ENCODE data around the gene ZC3HAV1. TPM values are rescaled to one million over a fixed set of nuclear protein-coding genes. Genes with fewer than 3 reads are reported as not detected.

ZC3HAV1 gene
- polyA plus RNA-seq, 1 of the 3 experiments (the other 2 are of a cell fraction): 11.2 TPM

DNA sequence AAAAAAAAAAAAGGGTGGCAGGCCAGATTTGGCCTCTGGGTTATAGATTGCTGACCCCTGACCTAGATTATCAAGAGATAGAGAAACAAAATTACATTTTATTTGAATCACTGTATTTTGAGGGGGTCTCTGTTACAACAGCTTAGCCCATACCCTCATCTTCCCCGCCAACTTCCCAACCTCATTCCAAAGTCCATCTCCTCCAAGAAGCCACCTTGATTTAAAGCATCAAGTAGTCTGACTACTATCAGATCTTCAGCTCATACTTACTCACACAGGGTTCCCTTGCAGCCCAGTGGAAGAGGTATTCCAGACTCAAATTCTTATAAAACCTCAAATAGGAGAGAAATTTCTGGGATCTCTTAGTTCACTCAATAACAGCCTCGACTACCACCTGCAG is 20.4 kb downstream of the ZC3HAV1 start:
- ChIA-PET POLR2A (no interaction called here), CTCF (interaction anchor here (1.1 to 1.5 kb wide), 2 partner anchors 14 to 20 kb away, joined by 3 to 6 read pairs; no protein-coding TSS in a partner anchor)
- H3K79me2 ChIP-seq (ENCODE audit: insufficient read depth): peaks cover 18% of the 10 kb centered on the region; the same call in 1 of the 2 replicates
- no peak overlapping the region for H2AFZ ChIP-seq (ENCODE audit: low read depth)
- no peak overlapping the region for H3K27ac ChIP-seq (ENCODE audit: low read depth in 2 of 2, low read length in 1 of 2)
- no peaks in the 10 kb centered on the region for H3F3A ChIP-seq (replicated peaks; ENCODE audit: insufficient read depth)
- no peak for DNase-seq
- no peaks in the 10 kb centered on the region for H4K20me1 ChIP-seq (ENCODE audit: insufficient read depth)
- H3K4me3 ChIP-seq (ENCODE audit: low read depth in 2 of 2, low read length in 1 of 2): no peak overlapping the region
- H3K27me3 ChIP-seq (ENCODE audit: insufficient read depth): no peaks in the 10 kb centered on the region
- TF ChIP-seq, protein P1, sequence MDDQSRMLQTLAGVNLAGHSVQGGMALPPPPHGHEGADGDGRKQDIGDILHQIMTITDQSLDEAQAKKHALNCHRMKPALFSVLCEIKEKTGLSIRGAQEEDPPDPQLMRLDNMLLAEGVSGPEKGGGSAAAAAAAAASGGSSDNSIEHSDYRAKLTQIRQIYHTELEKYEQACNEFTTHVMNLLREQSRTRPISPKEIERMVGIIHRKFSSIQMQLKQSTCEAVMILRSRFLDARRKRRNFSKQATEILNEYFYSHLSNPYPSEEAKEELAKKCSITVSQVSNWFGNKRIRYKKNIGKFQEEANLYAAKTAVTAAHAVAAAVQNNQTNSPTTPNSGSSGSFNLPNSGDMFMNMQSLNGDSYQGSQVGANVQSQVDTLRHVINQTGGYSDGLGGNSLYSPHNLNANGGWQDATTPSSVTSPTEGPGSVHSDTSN (IDR thresholded peaks at IDR 0.05): no peak
- TF ChIP-seq YY1 (IDR thresholded peaks at IDR 0.05; ENCODE audit: low read depth): no peak
- no peak for TF ChIP-seq MEF2A (IDR thresholded peaks at IDR 0.05; ENCODE audit: borderline replicate concordance, low read depth)
- no peak for TF ChIP-seq SIN3A (IDR thresholded peaks at IDR 0.05; ENCODE audit: borderline replicate concordance, low read depth, low read length)
- TF ChIP-seq, protein P2, sequence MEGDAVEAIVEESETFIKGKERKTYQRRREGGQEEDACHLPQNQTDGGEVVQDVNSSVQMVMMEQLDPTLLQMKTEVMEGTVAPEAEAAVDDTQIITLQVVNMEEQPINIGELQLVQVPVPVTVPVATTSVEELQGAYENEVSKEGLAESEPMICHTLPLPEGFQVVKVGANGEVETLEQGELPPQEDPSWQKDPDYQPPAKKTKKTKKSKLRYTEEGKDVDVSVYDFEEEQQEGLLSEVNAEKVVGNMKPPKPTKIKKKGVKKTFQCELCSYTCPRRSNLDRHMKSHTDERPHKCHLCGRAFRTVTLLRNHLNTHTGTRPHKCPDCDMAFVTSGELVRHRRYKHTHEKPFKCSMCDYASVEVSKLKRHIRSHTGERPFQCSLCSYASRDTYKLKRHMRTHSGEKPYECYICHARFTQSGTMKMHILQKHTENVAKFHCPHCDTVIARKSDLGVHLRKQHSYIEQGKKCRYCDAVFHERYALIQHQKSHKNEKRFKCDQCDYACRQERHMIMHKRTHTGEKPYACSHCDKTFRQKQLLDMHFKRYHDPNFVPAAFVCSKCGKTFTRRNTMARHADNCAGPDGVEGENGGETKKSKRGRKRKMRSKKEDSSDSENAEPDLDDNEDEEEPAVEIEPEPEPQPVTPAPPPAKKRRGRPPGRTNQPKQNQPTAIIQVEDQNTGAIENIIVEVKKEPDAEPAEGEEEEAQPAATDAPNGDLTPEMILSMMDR (IDR thresholded peaks at IDR 0.05): no peak
- no peak for TF ChIP-seq FOXM1 (IDR thresholded peaks at IDR 0.05; ENCODE audit: low read depth)
- no peak for TF ChIP-seq TEAD4 (IDR thresholded peaks at IDR 0.05; ENCODE audit: borderline replicate concordance, insufficient read depth)
- no peak for TF ChIP-seq RXRA (IDR thresholded peaks at IDR 0.05; ENCODE audit: borderline replicate concordance, low read depth)
- TF ChIP-seq, protein P3, sequence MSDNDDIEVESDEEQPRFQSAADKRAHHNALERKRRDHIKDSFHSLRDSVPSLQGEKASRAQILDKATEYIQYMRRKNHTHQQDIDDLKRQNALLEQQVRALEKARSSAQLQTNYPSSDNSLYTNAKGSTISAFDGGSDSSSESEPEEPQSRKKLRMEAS (IDR thresholded peaks at IDR 0.05; ENCODE audit: low read depth): no peak
- no peak for TF ChIP-seq FOSL2 (IDR thresholded peaks at IDR 0.05; ENCODE audit: borderline replicate concordance, low read depth)
- no peak for TF ChIP-seq MXI1 (IDR thresholded peaks at IDR 0.05; ENCODE audit: low read depth, low read length)
- TF ChIP-seq EZH2phosphoT487 (IDR thresholded peaks at IDR 0.05; ENCODE audit: borderline replicate concordance, low read depth): no peak
- no peak for TF ChIP-seq ELF1 (IDR thresholded peaks at IDR 0.05)
- H3K4me1 ChIP-seq (ENCODE audit: control insufficient read depth in 1 of 2, insufficient read depth in 2 of 2, low read depth in 1 of 2, low read length in 1 of 2): no peaks in the 10 kb centered on the region
- H3K9me3 ChIP-seq: no peaks in the 10 kb centered on the region
- H3K9me2 ChIP-seq: no peaks in the 10 kb centered on the region
- no peak overlapping the region for H3K9ac ChIP-seq
- no peak overlapping the region for H3K4me2 ChIP-seq
- 97% methylated on average over 2 of the region's 2 CpGs for WGBS (ENCODE audit: low lambda C conversion rate)
- peaks cover 35 to 36% of the 10 kb centered on the region in 2 experiments for H3K36me3 ChIP-seq (replicated peaks in 1 of 2; ENCODE audit: control insufficient read depth in 1 of 2, insufficient read depth in 2 of 2, low read length in 1 of 2)

DNA sequence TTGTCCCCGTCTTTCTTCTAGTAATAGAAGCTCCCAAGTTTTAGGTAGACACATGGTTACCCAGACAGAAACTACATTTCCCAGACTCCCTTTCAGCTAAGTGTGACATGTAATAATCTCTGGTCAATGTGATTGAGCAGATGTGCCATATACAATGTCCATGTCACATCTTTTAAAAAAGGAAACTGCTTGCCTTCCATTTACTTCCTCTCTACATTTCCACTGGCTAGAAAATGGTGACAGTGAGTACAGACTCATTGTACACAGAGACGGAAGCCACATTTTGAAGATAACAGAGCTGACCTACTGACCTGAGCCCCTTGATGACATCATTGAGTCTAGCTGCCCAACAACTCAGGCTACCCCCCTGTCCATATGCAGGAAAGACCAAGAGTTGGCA is 21.3 kb downstream of the ZC3HAV1 start:
- Histone ChIP-seq H3K4me1 (ENCODE audit: control insufficient read depth in 1 of 2, insufficient read depth in 2 of 2, low read depth in 1 of 2, low read length in 1 of 2) (no peaks in the 10 kb centered on the region), H3K27ac (ENCODE audit: low read depth in 2 of 2, low read length in 1 of 2) (no peak overlapping the region), H3K9me3 (no peaks in the 10 kb centered on the region), H3K4me2 (no peak overlapping the region), H3K36me3 (replicated peaks in 1 of 2; ENCODE audit: control insufficient read depth in 1 of 2, insufficient read depth in 2 of 2, low read length in 1 of 2) (peaks cover 39 to 43% of the 10 kb centered on the region in 2 experiments), H3K79me2 (ENCODE audit: insufficient read depth) (peaks cover 13% of the 10 kb centered on the region; the same call in 1 of the 2 replicates), H3K27me3 (ENCODE audit: insufficient read depth) (no peaks in the 10 kb centered on the region), H3K9ac (no peak overlapping the region), H4K20me1 (ENCODE audit: insufficient read depth) (no peaks in the 10 kb centered on the region), H3F3A (replicated peaks; ENCODE audit: insufficient read depth) (no peaks in the 10 kb centered on the region), H2AFZ (ENCODE audit: low read depth) (no peak overlapping the region), H3K9me2 (no peaks in the 10 kb centered on the region), H3K4me3 (ENCODE audit: low read depth in 2 of 2, low read length in 1 of 2) (no peak overlapping the region)
- POLR2A ChIA-PET: no interaction called here
- DNase-seq: no peak
- CTCF ChIA-PET: interaction anchor here (0.9 to 5.3 kb wide), 4 partner anchors 13 to 71 kb away, joined by 3 to 46 read pairs (median 4); no protein-coding TSS in a partner anchor
- WGBS (ENCODE audit: low lambda C conversion rate): 95% methylated on average over 2 of the region's 2 CpGs
- TF ChIP-seq NRF1 (IDR thresholded peaks at IDR 0.05; ENCODE audit: low read depth, low read length) (no peak), GABPA (IDR thresholded peaks at IDR 0.05; ENCODE audit: low read depth) (no peak), JUND (IDR thresholded peaks at IDR 0.05) (no peak), FOXJ3 (CRISPR knock-in tag; IDR thresholded peaks at IDR 0.05) (no peak), MXI1 (IDR thresholded peaks at IDR 0.05; ENCODE audit: low read depth, low read length) (no peak), POLR2AphosphoS5 (IDR thresholded peaks at IDR 0.05; ENCODE audit: low read depth, low read length) (no peak), SIN3A (IDR thresholded peaks at IDR 0.05; ENCODE audit: borderline replicate concordance, low read depth, low read length) (no peak), MEF2A (IDR thresholded peaks at IDR 0.05; ENCODE audit: borderline replicate concordance, low read depth) (no peak)
- TF ChIP-seq, protein P4, sequence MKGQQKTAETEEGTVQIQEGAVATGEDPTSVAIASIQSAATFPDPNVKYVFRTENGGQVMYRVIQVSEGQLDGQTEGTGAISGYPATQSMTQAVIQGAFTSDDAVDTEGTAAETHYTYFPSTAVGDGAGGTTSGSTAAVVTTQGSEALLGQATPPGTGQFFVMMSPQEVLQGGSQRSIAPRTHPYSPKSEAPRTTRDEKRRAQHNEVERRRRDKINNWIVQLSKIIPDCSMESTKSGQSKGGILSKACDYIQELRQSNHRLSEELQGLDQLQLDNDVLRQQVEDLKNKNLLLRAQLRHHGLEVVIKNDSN (IDR thresholded peaks at IDR 0.05; ENCODE audit: borderline replicate concordance, low read depth): no peak
- TF ChIP-seq, protein P1 (IDR thresholded peaks at IDR 0.05): no peak
- TF ChIP-seq, protein P5, sequence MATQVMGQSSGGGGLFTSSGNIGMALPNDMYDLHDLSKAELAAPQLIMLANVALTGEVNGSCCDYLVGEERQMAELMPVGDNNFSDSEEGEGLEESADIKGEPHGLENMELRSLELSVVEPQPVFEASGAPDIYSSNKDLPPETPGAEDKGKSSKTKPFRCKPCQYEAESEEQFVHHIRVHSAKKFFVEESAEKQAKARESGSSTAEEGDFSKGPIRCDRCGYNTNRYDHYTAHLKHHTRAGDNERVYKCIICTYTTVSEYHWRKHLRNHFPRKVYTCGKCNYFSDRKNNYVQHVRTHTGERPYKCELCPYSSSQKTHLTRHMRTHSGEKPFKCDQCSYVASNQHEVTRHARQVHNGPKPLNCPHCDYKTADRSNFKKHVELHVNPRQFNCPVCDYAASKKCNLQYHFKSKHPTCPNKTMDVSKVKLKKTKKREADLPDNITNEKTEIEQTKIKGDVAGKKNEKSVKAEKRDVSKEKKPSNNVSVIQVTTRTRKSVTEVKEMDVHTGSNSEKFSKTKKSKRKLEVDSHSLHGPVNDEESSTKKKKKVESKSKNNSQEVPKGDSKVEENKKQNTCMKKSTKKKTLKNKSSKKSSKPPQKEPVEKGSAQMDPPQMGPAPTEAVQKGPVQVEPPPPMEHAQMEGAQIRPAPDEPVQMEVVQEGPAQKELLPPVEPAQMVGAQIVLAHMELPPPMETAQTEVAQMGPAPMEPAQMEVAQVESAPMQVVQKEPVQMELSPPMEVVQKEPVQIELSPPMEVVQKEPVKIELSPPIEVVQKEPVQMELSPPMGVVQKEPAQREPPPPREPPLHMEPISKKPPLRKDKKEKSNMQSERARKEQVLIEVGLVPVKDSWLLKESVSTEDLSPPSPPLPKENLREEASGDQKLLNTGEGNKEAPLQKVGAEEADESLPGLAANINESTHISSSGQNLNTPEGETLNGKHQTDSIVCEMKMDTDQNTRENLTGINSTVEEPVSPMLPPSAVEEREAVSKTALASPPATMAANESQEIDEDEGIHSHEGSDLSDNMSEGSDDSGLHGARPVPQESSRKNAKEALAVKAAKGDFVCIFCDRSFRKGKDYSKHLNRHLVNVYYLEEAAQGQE (IDR thresholded peaks at IDR 0.05; ENCODE audit: low read depth, low read length): no peak

Measured in SK-N-SH (cell line).